Heart right ventricle (tissue), 16 donors: Measurements from ENCODE around the gene CRX. TPM values are rescaled to one million over a fixed set of nuclear protein-coding genes. Genes with fewer than 3 reads are reported as not detected.

Source experiments
- ATAC-seq, 8 donors: fragments of 200-7000 bp; cut with Tn5 transposase; one replicate each; pipeline ENCODE4 v1.9.1; 2020; ENCODE audit warnings: mild to moderate bottlenecking in 8 of 8, moderate library complexity in 8 of 8, moderate number of reproducible peaks in 1 of 8
- DNase-seq, 2 donors: peaks; one replicate each; pipeline ENCODE4 v3.0.0-alpha.2; 2020
- H3K27ac ChIP-seq, 10 donors: fragments of 200-600 bp; sonication (generic) in 2 of 10; one replicate each; pipeline versions ENCODE4 v1.5.0 to v1.8.0; 2020 to 2022; ENCODE audit warnings: mild to moderate bottlenecking in 3 of 10
- H3K27me3 ChIP-seq, 7 donors: fragments of 200-600 bp; one replicate each; pipeline ENCODE4 v1.8.0; 2021 to 2022; ENCODE audit warnings: mild to moderate bottlenecking in 2 of 7
- H3K36me3 ChIP-seq, 9 donors: fragments of 200-600 bp; sonication (generic) in 1 of 9; one replicate each; pipeline versions ENCODE4 v1.5.0 to v1.8.0; 2020 to 2022; ENCODE audit warnings: mild to moderate bottlenecking in 2 of 9
- H3K4me1 ChIP-seq, 9 donors: fragments of 200-600 bp; sonication (generic) in 1 of 9; one replicate each; pipeline versions ENCODE4 v1.5.0 to v1.8.0; 2020 to 2022; ENCODE audit warnings: mild to moderate bottlenecking in 4 of 9
- H3K4me3 ChIP-seq, 10 donors: fragments of 200-600 bp; sonication (generic) in 2 of 10; one replicate each; pipeline versions ENCODE4 v1.5.0 to v1.8.0; 2020 to 2022; ENCODE audit warnings: mild to moderate bottlenecking in 7 of 10, moderate library complexity in 2 of 10
- H3K9me3 ChIP-seq, 11 donors: fragments of 200-600 bp in 10 of 11; sonication (generic) in 2 of 11; one replicate each; pipeline versions ENCODE4 v1.5.0 to v1.8.0; 2013 to 2022; ENCODE audit warnings: mild to moderate bottlenecking in 2 of 11, control low read depth in 1 of 11, moderate library complexity in 1 of 11
- CTCF ChIP-seq, 9 donors: fragments of 200-600 bp; sonication (generic) in 2 of 9; IDR thresholded peaks; one replicate each; pipeline versions ENCODE4 v1.5.0 to v1.8.0; 2021 to 2022; ENCODE audit warnings: antibody characterized with exemption in 9 of 9, mild to moderate bottlenecking in 5 of 9, moderate library complexity in 1 of 9
- WGBS, 2 donors: extraction: QIAGEN DNeasy Blood & Tissue Kit; methylation state at CpG; one replicate each; pipeline ENCODE4 v1.1.7; 2013; ENCODE audit warnings: inconsistent platforms in 1 of 2; 5-methylcytosine and 5-hydroxymethylcytosine counted together
- intact Hi-C, 10 donors: fragments of 100-400 bp; cut with DNase I; formaldehyde crosslinking; loops; one replicate each; pipeline versions ENCODE4 v1.11.1 to v1.14.2; 2022
- polyA plus RNA-seq, 2 donors: library from polyadenylated mRNA; stranded (reverse); fragments of 200-250 nt; gene quantifications; one replicate each; pipeline ENCODE4 v1.2.3, GENCODE V29; 2013
- total RNA-seq, 10 donors: library from RNA; stranded (reverse); fragmentation: NEBNext Ultra II Directional in 3 of 10; extraction: Animal tissue kit (Norgen Biotek cat#: 25700) in 3 of 10; gene quantifications; one replicate each; pipeline versions ENCODE4 v1.2.1 to v1.2.4, GENCODE V29; 2021 to 2023
- donor health status: Arrhythmogenic right ventricular cardiomyopathy.
- donor health status: ischemic (EF 13 %, LVEDD 7.1; RV severe dilation, severe dysfunction).
- donor health status: healthy with polysubstance abuse.
- donor health status: DM: no; HTN: yes; CAD: no.
- donor health status: DM: no; HTN: no; CAD: no.
- donor health status: ischemic (EF 25% LVEDD 6.9; RV normal size, moderate dysfunction).
- donor health status: ischemic (EF 25% LVEDD 5.7; RV mildly dilated, moderate dysfunction).
- donor health status: healthy.
- donor health status: DM: yes; HTN: yes; CAD: no.
- donor health status: Ischemic cardiomyopathy.
- donor health status: ischemic (EF 35%, LVEDD 5.7; RV mildly dilated, moderate dysfunction).
- donor health status: nonischemic (EF 11% LVEDD 7.7; RV severe dilation, severe dysfunction).
- donor health status: DM: yes; HTN: yes; CAD: no.
- donor health status: PGD.
- donor health status: ischemic (EF 29% LVEDD 5.4; RV normal size, mild dysfunction).
- donor health status: nonischemic (EF 23%, LVEDD 6.1; RV moderate dilation, normal function).

The CRX gene
- total and polyA plus RNA-seq, 12 donors: not detected

DNA sequence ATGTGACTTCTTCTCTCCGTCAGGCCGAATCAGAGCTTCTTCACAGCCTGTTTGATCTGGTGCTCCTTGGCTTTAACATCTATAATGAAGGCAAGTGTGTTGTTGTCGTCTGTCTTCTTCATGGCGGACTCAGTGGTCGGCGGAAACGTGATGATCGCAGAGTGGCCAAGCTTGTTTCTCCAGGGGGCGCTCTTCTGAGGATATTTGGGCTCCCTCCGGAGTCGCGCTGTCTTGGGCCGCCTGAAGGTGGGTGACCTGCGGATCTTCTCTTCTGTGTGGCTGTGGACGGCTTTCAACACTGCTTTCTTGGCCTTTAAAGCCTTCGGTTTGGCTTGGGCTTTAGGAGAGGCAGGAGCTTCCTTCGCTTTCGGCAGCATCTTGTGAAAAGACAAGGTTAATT is 27.2 kb upstream of the CRX start:
- 80 to 83% methylated on average over 18 of the region's 18 CpGs for WGBS, 2 donors

GRCh38 chr19:47796785-47797184 is 25.0 kb upstream of the CRX start:
- no peak overlapping the region for H3K4me3 ChIP-seq
- no peak overlapping the region for H3K27ac ChIP-seq
- H3K36me3 ChIP-seq: no peaks in the 10 kb centered on the region
- peaks cover 0 to 13% (median 0%) of the 10 kb centered on the region in 11 donors for H3K9me3 ChIP-seq
- WGBS, 2 donors: 83 to 94% methylated on average over 2 of the region's 2 CpGs
- ATAC-seq (no peak), DNase-seq (no peak)
- no peaks in the 10 kb centered on the region for H3K4me1 ChIP-seq
- intact Hi-C loops: loop anchor here in 1 of 10 donors (10.0 kb wide), 1 partner anchor 68 kb away; no protein-coding TSS in a partner anchor
- TF ChIP-seq CTCF (IDR thresholded peaks at IDR 0.05): no peak
- peaks cover 0 to 5% (median 0%) of the 10 kb centered on the region in 7 donors for H3K27me3 ChIP-seq

More for the DNA sequence above, 27.2 kb upstream of the CRX start:
- DNase-seq (no peak), ATAC-seq (no peak)
- TF ChIP-seq CTCF (IDR thresholded peaks at IDR 0.05): no peak
- no peak overlapping the region for H3K4me3 ChIP-seq
- peaks cover 0 to 5% (median 0%) of the 10 kb centered on the region in 7 donors for H3K27me3 ChIP-seq
- peaks cover 0 to 3% (median 0%) of the 10 kb centered on the region in 9 donors for H3K4me1 ChIP-seq
- H3K27ac ChIP-seq: no peak overlapping the region
- intact Hi-C loops: loop anchor here in 2 of 10 donors (5.0 to 10.0 kb wide), 2 partner anchors 70 to 82 kb away; partner anchors contain the start of gene EHD2 (in 1 of the 2)
- H3K36me3 ChIP-seq: no peaks in the 10 kb centered on the region
- peaks cover 0 to 8% (median 0%) of the 10 kb centered on the region in 11 donors for H3K9me3 ChIP-seq

GRCh38 chr19:47797996-47798903 is 23.5 kb upstream of the CRX start:
- ATAC-seq (no peak), DNase-seq (no peak)
- Histone ChIP-seq H3K27ac (no peak overlapping the region), H3K27me3 (peaks cover 0 to 5% (median 0%) of the 10 kb centered on the region in 7 donors), H3K9me3 (peaks cover 0 to 6% (median 0%) of the 10 kb centered on the region in 11 donors), H3K4me1 (no peaks in the 10 kb centered on the region), H3K4me3 (no peak overlapping the region), H3K36me3 (no peaks in the 10 kb centered on the region)
- 50% methylated on average over 14 of the region's 14 CpGs for WGBS, 2 donors
- TF ChIP-seq CTCF (IDR thresholded peaks at IDR 0.05): no peak
- intact Hi-C loops: loop anchor here in 1 of 10 donors (10.0 kb wide), 1 partner anchor 67 kb away; no protein-coding TSS in a partner anchor

- Histone ChIP-seq H3K4me1 (no peaks in the 10 kb centered on the region), H3K27ac (no peak overlapping the region), H3K27me3 (peaks cover 0 to 5% (median 0%) of the 10 kb centered on the region in 7 donors), H3K9me3 (peaks cover 0 to 6% (median 0%) of the 10 kb centered on the region in 11 donors), H3K36me3 (no peaks in the 10 kb centered on the region), H3K4me3 (no peak overlapping the region)
- intact Hi-C loops: loop anchor here in 1 of 10 donors (10.0 kb wide), 1 partner anchor 66 kb away; no protein-coding TSS in a partner anchor
- TF ChIP-seq CTCF (IDR thresholded peaks at IDR 0.05): no peak
- no peak for DNase-seq
- no peak for ATAC-seq
- WGBS, 2 donors: 79 to 81% methylated on average over 4 of the region's 4 CpGs
Observed at GRCh38 chr19:47798904-47799266, 22.9 kb upstream of the CRX start.
